Activated CD4-positive, alpha-beta T cell treated with anti-CD3 and anti-CD28 coated beads, Interleukin-2, amount 50 U/mL, for 4 hours (primary cell): ENCODE data around the gene OS9.

Source experiments
- DNase-seq, 2 experiments: peaks; one replicate each; pipeline ENCODE4 v3.0.0-alpha.2; 2020

The OS9 gene

DNA sequence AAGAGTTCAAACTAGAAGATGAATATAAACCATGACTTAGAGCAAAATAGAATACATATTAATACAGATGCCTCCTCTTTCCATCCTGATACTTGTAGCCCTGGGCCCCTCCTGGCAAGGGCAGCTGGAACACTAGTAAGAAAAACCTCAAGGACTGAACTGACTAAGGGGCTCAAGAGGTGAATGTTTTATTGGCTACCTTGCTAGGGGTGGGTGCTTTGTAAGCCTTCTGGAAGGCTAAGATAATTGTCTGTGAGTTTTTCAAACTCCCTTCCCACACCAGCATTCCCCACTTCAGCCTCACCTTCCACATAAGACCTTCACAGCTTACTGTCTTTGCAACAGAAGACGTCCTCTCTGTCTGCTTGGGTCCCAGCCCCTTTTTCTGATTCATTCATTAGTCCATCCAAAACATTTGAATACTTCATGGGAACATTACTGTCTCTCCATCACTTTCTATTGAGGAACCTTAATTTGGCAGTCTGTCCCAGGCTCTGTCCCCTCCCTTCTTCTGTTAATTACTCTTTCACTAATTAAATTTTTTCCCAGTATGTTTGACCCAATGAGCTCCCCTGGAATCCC lies 59.9 kb downstream of the OS9 start:
- DNase-seq: no peak

DNA sequence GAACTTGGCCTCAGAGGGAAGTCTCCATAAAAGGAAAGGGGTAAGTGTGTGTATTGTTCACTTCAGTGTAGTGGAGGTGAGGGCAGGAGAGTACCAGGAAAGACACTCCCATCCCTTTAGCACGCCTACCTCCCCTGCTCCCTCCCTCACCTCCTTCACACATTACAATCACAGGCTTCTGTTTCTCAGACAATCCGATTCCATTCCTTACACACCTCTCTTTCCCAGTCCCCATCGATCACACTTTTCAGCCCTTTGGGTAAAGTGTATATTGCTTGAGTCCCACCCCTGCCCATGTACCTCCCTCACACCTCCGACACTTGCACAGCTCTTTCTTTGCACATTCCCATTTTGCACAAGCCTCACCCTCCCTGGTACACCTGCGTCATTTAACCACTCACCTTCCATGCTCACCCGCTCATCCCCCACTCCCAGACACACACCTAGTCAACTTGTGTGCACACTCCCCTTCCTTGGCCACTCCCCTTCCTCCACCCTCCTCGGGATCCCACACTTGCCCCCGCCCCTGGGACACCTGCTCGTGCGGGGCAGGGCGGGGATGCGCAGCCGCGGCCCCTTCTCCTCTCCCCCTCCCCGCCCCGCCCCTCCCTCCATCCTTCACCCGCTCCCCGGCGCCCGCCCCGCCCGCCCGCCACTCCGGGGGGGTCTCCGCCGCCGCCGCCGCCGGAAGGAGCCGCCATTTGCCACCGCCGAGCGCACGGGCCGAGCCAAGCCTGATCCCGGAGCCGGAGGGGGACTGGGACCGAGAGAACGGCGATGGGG lies 60.7 kb downstream of the OS9 start, which contains the start of gene MARCHF9:
MARCHF9 (plus strand) TSS at position 693 of the 783 bp plus-strand sequence. CDS start 426 bp downstream, outside the sequence.
- DNase-seq: peak; percentile 81 to 85

DNA sequence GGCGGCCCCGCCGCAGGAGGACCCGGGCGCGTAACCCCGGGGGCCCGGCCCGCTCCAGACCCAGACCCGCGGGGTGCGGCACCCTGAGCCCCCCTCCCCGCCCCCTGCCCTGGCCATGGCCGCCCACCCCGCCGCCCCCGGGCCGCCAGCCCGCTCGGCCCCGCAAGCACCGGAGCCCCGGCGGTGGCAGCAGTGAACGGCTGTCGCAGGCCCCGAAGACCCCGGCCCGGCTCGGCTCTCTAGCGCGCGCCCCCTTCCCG lies 61.2 kb downstream of the OS9 start:
- DNase-seq: no peak

DNA sequence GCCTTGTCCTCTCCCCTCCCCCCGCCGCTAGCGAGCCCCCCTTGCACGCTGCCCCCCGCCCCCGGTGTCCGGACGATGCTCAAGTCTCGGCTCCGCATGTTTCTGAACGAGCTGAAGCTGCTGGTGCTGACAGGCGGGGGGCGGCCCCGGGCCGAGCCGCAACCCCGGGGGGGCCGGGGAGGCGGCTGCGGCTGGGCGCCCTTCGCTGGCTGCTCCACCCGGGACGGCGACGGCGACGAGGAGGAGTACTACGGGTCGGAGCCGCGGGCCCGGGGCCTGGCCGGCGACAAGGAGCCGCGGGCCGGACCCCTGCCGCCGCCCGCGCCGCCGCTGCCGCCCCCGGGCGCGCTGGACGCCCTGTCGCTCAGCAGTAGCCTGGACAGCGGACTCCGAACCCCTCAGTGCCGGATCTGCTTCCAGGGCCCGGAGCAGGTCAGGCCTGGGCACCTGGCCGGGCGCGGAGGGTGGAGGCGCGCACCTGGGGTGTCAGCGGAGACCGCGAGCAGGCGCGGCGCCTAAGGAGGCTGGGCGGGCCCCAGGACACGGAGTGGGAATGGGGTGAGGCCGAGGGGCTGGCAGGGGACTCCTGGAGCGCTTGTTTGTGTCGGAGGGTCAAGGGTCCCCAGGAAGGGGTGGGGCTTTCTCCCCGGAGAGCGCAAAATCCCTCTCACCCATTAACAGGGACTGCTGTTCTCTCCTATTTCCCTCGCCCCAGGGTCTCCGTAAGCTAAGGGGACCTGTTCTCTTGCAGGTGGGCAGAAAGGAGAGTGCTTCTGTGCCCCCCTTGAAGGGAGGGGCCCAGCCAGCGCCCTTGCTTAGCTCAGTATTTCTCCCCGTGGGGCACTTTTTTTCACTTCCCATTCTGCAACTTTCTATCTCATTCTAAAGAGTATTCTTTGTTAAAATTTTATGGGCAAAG lies 61.8 kb downstream of the OS9 start:
- no peak for DNase-seq

DNA sequence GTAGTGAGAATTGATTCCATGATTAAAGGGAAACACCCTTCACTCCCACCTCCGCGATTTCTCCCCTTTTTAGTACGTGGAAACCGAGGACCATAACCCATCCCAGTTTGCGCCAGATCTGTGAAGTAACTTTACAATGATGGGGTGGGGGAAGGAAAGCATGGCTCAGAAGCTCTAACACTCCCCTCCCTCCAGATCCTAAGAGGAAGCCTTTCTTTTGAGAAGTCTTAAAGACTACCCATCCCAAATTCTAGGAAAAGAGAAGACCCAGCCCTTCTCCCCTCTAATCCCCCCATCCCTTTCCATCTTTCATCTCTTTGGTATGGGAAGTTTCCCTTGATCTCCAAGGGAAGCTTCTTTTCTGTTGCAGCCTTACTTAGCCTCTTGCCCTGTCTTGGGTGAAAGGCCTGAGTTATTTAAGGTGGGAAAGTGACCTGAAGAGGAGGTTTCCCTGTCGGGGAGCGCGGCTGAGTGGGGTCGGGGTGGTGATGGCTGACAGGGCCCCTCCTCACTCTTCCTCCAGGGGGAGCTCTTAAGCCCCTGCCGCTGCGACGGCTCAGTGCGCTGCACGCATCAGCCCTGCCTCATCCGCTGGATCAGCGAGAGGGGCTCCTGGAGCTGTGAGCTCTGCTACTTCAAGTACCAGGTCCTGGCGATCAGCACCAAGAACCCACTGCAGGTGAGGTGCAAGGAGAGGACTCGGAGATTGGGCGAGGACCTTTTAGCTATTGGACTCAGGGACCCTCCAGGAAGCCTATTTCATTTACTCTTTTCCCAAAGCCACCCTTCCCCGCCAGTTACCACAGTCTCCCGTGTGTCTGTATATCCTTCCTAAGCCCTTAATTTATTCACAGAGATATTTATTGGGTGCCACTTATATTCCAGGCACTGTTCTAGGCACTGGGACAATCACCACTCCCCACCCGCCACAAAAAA lies 62.7 kb downstream of the OS9 start:
- peak; percentile 63 to 67 for DNase-seq

DNA sequence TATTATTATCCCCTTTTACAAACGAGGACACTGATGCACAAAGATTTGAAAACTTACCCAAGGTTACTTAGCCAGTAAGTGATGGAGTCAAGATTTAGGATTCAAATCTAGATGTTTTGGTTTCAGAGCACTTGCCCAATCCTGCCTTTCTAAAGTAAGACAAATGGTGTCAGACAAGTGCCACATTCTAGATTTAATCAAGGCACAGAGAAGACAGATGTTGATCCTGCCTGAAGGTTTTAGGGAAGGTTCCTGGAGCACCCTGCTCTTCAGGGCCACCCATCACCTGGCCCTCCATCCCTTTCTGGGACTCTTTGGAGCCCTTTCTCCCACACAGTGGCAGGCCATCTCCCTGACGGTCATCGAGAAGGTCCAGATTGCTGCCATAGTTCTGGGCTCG lies 63.8 kb downstream of the OS9 start:
- DNase-seq: no peak

DNA sequence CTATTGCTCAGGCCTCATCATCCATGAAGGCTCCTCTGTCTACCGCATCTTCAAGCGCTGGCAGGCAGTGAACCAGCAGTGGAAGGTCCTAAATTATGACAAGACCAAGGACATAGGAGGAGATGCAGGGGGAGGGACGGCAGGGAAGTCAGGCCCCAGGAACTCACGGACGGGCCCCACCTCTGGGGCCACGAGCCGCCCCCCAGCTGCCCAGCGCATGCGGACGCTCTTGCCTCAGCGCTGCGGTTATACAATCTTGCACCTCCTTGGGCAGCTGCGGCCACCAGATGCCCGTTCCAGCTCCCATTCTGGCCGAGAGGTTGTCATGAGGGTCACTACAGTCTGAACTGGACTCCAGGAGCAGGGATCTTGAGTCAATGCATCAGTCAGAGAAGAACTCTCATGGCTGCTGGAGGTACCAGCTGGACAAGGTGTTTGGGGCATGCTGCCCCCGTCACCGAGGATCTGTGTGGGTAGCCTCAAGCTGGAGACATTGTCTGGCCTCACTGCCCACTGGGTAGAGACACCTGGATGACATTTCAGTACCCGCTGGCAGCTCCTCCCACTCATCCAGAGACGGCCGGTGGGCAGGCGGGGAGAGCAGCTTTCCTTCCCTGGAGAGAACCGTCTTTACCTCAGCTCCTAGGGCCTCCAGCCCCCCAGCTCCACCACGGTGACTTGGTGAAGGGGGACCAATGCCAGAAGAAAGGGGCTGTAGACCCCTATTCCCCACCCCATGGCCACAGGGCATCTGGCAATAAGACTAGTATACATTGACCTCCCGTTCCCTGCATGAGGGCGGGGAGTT lies 64.8 kb downstream of the OS9 start:
- DNase-seq: no peak

DNA sequence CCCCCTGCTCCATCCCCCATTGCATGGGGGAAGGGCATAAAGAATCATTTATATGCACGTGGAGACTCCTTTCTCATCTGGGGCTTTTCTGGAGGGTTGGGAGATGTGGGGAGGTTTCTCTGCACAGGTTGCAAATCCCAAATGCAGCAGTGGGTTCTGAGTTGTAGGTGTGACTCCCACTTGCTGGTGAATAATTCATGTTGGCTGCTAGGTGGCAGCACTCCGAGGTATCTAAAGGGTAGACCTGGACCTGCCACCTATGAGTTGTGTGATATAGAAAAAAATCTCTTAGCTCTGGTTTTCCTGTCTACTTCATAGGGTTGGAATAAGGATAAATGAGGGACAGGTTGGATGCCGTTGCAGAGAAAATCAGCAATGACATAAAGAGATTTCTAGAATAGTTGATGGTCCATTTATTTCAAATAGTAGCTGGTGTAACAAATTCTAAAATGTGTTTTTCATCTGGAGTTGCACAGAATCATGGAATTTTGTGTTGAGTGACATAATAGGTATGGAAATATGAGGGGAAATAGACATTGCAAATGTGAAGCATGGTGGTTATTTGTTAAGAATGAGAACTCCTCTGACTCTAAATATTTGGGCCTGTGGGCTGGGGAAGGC lies 65.5 kb downstream of the OS9 start:
- peak; percentile 41 to 43 for DNase-seq

DNA sequence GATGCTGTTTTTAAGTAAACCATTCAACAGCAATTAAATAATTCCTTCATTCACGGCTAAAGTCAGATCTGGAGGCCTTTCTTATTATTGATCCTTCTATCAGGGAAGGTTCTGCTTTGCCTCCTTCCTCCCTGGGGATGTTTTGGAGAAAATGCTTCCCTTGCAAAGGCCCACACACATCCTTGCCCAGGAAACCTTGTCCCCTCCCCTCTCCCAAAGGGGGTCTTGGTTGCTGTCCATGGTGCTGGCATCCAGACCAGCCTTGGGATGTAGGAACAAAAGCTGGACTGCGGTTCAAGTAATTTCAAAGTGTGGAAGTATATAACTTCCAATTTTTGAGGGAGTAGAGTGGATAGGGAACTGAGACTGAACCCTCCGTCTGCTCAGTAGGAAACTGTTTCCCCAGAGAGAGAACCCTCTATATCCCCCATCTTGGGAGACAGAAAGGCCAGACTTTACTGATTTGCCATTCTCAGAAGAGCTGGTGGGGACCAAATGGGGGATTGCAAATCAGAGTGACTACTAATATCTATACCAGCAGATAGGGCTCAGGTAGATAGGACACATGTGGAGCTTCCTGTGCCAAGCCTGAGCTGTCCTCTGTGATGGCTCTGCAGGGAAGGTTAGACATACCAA lies 66.5 kb downstream of the OS9 start:
- DNase-seq: no peak

DNA sequence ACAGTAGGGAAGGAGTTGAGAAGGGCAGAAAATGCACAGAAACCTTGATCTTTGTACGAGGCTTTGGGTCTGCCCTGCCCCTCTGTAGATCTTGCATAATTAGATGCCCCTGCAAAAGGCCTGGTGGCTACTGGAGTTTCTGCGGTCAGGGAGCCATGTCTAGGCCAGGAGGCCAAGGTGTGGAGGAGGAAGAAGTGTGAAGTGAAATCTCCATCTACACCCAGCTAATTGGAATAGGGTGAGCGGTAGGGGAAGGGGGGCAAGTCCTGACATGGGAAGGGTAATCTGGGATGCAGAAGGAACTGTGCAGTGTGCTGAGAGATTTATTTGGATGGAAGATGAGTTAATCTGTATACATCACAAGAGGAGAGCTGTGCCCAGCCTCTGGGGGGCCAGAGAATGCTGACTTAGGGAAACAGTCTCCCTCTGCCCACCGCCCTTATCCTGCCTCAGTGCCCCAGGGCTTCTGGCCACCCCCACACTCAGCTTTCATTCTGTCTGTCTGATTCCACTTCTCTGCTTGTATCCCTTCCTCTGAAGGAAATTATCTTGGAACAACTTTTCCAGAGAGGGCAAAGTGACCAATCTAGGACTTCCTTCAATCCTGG lies 67.6 kb downstream of the OS9 start:
- no peak for DNase-seq

DNA sequence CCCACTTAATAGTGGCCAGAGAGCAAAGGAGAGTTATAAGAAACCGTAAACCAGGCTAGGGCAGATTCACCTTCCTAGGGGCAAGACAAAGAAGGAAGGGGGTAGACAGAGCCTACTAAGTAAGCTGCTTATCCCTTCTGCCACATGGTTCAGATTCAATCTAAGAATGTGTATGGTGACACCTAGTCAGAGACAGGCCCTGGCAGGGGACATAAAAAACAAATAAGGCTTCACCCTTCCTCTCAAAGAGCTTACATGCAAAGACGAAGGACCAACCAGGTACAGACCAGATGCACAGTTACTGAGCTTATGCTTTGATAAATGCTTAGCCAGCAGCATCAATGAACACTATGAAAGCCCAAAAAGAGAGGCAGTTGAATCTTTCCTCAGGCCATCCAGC lies 68.5 kb downstream of the OS9 start:
- DNase-seq: no peak

DNA sequence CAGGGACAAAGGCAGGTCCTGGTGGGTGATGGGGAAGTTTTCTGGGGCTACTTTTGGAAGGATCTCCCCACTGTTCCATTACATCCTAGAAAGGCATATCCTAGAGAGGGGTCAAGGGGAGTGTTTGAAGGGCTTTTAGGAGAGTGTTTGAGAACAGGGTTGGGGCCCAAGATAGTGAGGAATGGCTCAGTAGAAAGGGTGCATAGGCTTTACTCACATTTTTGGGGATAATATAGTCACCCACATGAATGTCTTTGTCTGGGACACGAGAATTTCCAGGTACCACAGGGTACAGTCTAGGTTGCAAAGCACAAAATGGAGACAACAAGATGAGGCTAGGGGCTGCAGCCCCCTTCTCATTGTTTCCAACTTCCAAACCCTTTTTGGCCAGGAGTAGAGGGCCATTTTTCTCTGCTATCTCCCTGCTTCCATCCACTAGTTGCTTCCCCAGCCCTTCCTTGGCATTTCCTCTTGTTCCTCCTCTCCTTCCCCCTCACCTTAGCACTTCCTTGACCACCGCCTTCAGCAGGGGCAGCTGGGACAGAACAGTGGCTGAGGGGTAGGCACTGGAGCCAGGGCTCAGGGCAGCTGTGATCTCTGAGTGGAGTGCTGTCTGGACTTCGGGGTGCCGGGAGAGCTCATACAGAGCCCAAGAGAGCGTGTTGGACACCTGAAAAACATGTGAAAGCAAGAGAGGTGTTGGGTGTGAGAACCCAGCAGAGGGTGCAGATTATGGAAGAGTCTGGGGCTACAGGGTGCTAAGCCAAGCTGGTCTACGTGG lies 70.1 kb downstream of the OS9 start:
- DNase-seq: no peak

DNA sequence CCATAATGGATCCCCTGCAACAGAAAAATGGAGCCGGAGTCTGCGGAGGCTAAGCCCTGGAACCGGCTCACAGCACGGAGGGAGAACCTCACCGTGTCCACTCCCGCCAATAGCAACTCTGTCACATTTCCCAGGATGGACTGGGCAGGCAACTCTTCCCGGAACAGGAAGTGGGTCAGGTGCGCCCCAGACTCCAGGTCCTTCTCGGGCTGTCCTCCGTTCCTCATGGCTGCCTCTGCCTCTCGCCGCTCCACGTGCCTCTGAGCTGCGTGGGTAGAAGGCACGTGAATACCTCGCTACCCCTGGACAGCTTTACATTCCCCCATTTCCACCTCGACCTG lies 70.7 kb downstream of the OS9 start:
- no peak for DNase-seq

DNA sequence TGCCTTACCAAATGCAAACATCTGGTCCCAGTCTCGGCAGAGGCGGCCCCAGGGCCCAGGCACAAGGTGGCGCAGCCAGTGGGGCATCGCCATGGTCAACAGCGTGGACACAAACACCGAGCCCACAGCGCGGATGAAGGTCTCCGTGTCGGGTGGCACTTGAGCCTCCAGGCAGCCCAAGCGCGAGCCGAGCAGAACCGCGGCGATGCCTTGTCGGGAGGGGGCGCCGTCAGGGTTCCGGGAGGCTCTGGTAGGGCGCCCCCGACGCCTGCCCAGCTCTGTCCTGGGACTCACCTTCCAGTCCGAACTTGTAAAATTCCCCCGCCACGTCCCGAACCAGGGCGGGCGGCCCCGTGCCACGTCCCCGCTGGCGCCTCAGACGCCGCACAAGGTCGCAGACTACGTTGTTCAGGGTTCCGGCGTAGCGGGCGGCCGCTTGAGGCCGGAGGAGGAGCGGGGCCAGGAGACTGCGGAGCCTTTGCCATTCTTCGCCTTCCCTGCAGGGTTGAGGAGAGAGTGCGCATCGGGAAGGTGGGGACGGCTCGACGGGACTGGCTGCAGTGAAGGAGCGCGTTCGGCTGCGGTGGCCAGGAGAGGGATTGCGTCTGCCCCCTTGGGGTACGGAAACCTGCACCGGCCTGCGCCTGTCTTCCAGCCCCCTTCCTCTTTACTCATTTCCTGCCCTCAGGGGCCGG lies 71.2 kb downstream of the OS9 start:
- DNase-seq: peak; percentile 54 to 55

DNA sequence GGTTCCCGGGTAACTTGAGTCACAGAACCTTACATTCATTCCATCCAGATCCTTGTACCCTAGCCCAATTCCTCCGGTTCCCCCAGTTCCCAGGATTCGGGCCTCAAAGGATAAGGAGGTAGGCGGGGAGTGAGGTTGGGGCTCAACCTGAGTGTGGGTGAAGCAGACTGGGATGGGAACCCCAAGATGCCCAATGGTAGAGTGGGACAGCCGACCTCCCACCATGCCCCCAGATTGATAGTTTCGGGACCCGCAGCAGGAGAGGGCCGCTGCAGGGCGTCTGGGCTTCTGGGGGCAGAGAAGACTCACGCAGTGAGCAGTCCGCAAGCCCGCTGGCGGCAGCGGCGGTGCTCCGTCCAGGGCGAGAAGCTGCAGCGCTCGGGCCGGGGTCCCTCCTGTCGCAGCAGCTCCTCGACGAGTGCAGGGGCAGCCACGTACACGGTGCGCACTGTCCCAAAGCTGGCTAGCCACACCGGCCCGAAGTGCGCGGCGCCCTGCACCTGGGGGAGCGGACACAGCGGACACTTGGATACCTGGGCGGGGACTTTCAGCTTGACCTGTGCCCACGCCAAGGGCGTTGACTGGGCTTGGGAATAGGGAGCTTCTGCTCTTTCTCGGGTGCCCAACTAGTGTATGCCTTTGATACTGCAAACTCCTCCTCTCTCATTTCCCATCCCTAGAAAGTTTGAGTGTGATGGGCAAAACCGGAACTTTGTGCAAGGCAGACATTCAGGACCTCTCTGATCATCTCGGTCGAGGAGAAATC lies 71.9 kb downstream of the OS9 start:
- DNase-seq: no peak

DNA sequence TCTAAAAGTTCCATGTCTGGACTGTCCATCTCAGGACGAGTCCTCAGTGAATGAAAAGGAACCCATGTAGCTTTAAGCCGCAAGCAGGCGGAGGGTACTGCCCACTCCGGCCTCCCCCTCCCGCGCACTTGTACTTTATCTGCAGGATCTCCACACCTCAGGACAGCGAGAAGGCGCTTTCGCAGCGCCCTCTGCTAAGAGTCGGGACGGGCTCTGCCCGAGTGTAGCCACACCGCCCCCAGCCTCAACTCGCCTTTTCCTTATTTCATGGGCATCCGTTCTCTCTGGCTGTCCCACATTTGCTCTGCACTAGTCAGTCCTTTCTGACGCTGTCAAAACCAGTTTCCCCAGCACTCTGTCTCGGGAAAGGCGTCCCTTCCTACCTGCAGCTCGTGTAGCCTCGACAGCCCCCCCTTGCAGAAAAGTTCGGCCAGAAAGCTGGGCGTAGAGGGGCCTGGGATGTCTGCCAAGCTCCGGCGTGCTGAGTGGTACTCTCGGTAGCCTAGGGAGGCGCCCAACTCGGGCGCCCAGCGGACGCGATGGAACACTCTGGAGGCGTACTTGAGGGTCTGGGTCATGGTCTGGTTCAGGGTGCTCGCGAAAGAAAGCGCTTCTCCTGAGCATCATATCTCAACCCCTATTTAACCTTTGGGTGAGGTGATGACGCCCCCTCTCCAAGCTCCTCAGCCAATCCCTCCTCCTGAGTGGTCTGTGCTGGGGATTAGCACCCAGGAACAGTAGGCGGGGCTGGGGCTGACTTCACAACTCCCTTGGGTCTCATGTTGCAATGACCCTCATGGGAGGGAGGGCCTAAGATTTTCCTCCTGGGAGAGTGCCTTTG lies 72.8 kb downstream of the OS9 start, which contains the start of gene CYP27B1:
CYP27B1 (minus strand) TSS at position 615 of the 841 bp plus-strand sequence; CDS start at position 578, 37 bp downstream.
- DNase-seq: no peak

DNA sequence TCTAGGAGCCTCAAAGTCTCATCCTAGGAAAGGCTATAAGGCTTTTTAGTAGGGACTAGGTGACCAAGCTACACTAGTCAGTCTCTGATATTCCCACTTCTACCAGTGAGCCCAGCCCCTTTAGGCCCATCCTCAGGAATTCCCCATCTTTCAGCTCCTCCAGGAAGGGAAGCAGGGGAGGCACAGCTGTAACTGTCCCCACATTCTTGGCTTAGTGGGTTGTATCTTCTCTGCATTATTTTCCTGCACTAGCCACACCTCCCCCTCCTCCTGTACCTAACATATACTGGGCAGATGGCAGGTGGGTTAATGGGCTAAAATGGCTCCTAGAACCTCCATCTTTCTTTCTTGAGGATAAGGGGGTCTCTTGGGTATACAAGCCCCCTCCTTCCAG lies 73.4 kb downstream of the OS9 start:
- DNase-seq: no peak
